ENCODE results near the gene ATAT1. TPM values are rescaled to one million over a fixed set of nuclear protein-coding genes. Genes with fewer than 3 reads are reported as not detected.

Gene ATAT1
- polyA plus RNA-seq, 3 donors = 39.9 to 60.5 (median 43.3) TPM

DNA sequence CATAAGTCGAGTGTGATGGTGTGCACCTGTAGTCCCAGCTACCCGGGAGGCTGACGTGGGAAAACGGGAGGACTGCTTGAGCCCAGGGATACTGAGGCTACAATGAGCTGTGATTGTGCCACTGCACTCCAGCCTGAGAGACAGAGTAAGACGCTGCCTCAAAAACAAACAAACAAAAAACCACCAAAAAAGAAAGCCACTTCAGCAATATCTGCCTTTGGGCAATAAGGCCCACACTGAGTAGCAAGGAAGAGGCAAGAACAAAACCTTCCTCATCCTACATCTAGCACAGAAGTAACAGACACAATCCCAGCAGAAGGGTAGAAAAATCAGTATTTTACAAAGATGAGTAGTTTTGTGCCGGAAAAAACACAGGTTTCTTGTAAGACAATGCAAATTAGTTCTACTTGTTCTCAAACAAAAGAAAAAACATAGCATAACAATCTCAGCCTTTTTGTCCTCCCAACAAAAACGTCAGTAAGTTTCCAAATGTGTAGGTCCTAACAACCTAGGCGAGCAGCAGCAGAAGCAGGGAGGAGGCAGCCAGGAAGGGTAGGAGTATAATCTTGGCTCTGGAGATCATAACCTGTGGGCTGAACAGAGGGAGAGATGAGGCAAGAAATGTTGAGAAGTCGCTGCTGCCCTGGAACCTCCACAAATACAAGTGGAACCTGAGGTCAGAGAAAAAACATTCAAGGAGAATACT lies 15.4 kb upstream of the ATAT1 start:
- DNase-seq (ENCODE audit: extremely low read depth in 1 of 11, low read depth in 9 of 11, low spot score in 4 of 11) = no peak

DNA sequence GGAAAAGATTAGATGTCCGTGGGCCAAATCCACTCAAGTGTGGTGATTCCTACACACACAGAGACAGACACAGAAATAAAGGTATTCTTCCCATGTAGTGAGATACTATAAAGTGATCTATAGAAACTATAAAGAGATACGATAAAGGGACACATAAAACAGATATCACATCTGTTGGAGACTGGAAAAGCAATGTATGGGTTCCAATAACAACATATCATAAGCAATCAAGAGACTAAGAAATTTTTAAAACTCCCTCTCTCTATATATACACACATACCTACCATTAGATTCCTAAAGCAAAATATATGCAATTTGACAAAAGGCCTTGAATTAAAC lies 14.8 kb upstream of the ATAT1 start:
- DNase-seq (ENCODE audit: extremely low read depth in 1 of 11, low read depth in 9 of 11, low spot score in 4 of 11) = no peak

DNA sequence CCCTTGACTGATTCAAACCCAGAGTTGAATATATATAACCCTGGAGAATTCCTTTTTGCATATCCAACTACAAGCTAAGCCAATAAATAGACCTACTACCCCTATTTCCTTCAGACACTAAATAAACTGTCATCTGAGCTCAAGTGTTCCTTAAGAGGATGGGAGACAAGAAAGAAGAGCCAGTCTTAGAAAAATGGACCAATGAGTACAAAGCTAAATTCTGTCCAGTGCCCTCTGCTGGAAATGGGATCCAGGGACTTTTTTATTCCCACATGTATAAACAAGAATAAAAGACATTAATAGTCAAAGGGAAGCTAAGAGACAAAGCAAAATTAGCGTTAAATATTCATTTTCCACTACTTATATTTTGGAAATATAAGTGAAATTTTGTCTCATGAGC lies 14.5 kb upstream of the ATAT1 start:
- DNase-seq (ENCODE audit: extremely low read depth in 1 of 11, low read depth in 9 of 11, low spot score in 4 of 11) = no peak

DNA sequence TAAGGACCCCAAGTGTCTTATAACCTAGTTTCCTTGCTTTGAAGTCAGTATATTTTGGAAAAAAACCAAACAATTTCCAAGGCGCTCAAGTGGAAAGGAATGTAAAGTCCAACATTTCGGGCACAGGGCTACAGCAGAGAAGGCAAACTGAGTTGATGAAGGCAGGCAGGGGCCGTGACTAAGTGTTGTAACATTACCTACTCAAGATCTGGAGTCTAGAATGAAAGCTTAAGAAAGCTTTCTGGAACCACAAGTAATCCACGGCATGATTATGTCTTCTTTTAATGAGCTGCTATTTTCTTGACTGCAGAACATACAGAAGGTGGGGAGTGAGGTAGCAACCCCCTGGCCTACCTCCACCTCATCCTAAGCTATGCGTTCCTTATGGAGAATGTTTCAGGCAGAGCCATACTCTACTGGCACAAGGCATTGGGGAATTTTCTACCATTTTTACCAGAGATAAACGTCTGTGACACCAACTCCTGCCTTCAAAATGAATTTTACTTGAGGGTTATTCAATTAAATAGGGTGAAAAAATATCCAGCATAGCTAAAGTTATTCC lies 13.9 kb upstream of the ATAT1 start:
- DNase-seq (ENCODE audit: extremely low read depth in 1 of 11, low read depth in 9 of 11, low spot score in 4 of 11) = peak in 1 of 11 donors; percentile 67

DNA sequence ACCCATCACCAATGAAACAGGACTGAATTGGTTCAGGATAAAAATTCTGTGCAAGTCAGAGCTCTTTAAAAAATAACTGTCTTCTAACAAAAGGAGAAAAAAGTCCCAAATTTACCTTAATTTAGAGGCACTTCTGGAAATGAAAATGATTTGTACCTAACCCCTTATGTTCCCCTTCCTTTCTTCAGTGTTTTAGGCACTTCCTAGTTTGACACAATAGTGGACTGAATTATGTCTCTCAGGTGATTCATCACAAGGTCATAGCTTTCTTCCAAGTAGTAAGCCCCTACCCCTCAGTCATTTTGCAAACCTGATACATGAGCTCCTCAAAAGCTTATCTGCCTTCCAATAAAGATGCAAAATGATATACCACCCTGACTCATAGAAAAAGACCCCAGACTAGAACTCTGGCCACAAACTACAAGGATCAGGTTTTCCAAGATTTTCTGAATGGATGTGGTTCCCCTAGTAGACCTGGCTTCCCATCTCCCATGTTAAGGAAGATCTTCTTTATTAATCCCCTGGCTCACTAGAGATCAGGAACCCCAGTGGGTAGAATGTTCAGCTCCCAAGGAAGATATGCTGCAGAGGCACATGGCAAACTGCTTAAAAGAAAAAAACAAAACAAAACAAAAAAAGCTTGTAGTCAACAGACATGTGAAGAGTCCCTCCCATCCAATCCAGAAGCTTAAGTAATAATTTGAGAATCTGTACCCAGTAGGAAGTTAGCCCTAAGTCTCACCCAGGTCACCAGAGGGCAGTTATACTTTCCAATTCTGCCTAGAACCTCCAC lies 13.2 kb upstream of the ATAT1 start:
- DNase-seq (ENCODE audit: extremely low read depth in 1 of 11, low read depth in 9 of 11, low spot score in 4 of 11) = no peak

DNA sequence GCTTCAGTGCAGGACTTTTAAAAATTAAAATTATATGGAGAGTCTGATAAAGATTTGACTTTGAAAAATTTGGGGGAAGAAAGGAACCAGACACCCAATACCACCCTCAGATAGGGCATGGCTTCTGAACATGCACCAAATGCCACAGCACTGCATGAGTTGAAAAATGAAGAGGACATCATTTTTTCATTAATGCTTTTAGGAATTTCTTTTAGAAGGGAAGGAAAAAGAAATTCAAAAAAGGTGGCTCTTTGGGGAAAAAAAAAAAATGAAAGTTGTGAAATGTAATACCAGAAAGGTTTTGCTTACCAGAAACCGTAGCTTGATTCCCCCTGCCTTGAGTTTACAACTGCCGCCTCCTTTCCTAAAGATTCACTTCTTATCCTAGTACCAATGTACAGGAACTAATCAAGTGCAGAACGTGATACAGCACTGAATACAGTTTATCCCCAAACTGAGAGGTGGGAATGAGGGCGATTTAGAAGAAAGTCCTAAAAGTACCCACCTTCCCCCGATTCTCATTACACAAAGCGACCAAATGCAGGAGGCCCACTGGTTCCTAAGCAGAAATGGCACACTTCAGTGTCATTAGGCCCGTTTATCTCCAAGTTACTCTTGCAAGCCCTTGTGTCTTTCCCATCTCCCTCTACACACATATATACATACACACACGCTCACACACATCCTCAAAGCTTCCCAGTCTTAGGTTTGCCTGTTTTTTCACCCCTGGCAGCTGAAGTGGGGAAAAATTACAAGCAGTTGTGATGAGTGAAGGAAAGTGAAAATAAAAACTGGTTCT lies 12.4 kb upstream of the ATAT1 start:
- DNase-seq (ENCODE audit: extremely low read depth in 1 of 11, low read depth in 9 of 11, low spot score in 4 of 11) = no peak

DNA sequence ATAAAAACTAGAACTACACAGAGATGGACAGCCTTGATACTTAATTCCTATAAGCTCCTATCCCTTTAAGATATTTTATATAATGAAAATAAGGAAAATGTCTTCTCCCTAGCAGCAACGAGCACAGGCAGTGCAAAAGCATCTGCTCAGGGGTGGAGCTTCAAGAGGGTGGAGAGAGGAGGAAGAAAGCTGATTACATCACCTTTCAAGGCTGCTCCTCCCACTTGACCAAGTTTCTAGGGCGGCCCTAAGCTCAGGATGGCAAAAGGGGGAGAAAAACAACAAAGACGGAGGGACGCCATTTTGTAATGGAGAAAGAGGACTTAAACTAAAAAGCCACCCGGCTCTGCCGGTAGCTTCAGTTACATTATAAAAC lies 11.8 kb upstream of the ATAT1 start:
- peak; percentile 89 to 99 (median 97) for DNase-seq (ENCODE audit: extremely low read depth in 1 of 11, low read depth in 9 of 11, low spot score in 4 of 11)

DNA sequence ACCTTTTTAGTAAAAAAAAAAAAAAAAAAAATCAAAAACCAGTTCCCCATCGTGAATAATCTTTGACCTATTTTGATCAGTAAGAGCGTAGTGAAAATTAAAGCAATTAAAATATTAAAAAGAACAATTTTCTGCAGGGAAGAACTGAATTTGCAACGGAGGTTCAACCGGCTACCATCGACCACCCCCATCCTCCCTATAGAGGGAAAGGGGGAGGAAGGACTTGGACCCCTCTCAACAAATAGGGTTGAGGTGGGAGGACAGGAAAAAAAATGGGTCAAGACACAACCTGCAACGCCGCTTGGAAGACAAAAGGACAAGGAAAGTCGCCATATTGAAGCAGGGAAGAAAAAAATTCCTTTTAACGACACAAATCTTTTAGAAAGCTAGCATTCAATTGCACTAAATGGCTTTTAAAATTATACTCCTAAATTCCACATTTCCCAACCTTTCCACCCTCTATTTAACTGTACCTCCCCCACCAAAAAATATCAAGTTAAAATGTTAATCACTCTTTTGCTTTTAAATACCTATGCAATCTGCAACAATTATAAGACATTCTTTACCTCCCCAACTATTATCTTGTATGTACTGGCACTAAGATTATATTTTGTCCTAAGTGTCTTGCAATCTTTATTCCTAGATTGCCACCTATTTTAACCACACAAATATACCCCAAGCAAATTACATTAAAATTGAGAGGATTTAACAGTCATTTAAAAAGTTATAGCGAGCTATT lies 11.3 kb upstream of the ATAT1 start:
- DNase-seq (ENCODE audit: extremely low read depth in 1 of 11, low read depth in 9 of 11, low spot score in 4 of 11) = peak in 8 of 11 donors; percentile 61 to 84 (median 72)

DNA sequence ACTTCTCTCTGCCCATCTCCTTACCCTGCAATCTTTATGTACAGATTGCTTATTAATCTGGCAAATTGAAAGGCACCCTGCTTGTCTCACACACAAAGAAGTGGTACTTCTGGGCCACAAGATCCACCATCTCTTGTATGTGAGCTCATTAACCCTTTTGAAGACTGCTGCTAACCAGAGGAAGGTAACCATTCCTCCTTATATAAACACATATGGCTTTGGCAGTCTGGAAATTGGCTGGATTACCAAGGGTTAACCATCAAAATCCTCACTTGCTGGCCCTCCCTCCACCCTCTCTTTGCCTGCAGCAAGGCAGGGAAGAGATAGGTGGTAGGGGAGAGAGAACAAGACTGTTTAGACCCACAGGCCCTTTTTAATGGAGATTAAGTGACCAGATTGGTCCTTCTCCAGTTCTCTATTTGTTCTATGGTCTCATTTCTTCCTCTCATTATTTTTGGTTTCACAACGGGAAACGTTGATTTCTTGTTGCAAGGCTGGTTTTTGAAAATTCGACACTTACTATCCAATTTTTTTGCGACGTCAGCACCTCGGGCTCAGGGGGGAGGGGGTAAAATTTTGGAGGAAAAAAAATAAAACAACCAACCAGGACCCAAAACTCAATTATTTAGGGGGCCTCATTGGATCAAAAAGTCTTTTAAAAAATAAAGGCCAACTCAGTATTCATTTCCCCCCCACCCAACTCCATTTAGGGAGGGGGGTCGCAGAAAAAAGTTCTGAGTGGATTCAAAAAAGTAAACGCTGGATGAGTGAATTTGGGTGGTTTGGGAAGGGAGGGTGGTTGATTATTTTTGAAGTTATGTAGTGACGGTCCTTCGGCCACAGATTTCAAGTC lies 10.5 kb upstream of the ATAT1 start:
- peak in 2 of 11 donors; percentile 50 to 64 for DNase-seq (ENCODE audit: extremely low read depth in 1 of 11, low read depth in 9 of 11, low spot score in 4 of 11)

DNA sequence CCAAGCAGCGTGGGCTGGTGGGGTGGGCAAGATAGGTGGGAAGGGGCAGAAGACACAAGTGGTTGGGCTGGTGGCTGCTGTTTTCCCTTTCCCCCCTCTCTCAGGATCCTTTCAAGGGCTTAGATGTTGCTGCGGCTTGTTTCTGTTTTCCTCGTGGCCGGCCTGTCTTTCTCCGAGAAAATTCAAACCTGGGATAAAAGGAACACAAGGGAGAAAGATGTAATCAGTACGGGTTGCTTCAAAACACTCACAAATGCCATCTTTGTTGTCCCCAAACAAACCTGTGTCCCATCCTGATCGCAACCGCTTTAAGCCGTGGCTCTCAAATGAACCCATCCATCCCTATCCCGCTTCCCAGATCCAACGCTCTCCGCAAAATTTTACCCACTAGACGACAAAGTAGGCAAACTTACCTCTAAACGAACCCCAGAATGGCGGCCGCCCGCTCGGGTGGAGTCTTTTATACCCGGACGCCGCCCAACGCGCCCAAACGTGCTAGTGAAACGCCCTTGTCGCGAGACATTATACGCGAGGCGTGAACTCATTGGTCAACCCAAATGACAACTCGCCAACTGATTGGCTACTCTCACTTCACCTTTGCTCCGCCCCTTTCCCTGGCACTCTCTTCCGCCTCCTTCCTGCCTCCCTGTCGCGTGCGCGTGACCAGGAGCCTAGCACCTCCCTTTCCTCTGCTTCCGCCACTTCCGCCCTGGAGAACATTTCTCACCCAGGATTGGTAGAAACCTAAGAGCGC lies 9.7 kb upstream of the ATAT1 start, which contains the start of gene PPP1R10:
PPP1R10 (minus strand) TSS at position 433 of the 754 bp plus-strand sequence. CDS start 7,299 bp downstream, outside the sequence.
- peak; percentile 99 to 100 (median 100) for DNase-seq (ENCODE audit: extremely low read depth in 1 of 11, low read depth in 9 of 11, low spot score in 4 of 11)

DNA sequence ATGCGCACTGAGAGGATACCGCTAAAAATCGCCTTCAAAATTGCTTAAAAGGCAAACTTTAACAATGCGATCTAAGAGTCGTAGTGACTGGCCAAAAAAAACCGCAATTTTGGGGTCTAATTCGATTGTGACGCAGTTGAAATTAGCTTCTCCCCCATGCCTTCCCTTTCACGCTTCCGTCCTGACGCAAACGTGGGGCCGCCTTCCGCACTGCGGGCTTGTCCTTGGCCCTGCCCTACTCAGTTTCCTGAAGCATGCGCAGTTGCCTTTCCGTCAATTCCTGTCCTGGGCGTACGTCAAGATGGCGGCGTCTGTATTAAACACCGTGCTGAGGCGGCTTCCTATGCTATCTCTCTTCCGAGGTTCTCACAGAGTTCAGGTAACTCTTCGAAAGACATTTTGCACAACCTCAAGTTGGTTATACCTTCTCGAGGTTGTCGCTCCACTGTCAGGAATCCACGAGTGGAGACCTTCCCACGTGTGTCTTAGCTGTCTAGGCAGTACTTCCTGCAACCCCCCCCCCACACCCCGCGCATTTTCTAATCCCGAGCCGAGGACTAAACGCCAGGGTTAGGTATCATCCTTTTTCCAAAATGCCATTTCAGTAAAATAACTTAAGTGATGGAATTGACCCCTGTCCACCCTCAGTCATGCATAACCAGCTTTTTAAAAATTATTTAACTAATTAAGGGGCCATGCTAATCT lies 9.0 kb upstream of the ATAT1 start, which contains the start of gene MRPS18B:
MRPS18B (plus strand) TSS at position 276 of the 705 bp plus-strand sequence; CDS start at position 302, 26 bp downstream.
- DNase-seq (ENCODE audit: extremely low read depth in 1 of 11, low read depth in 9 of 11, low spot score in 4 of 11) = peak; percentile 97 to 99 (median 98)

DNA sequence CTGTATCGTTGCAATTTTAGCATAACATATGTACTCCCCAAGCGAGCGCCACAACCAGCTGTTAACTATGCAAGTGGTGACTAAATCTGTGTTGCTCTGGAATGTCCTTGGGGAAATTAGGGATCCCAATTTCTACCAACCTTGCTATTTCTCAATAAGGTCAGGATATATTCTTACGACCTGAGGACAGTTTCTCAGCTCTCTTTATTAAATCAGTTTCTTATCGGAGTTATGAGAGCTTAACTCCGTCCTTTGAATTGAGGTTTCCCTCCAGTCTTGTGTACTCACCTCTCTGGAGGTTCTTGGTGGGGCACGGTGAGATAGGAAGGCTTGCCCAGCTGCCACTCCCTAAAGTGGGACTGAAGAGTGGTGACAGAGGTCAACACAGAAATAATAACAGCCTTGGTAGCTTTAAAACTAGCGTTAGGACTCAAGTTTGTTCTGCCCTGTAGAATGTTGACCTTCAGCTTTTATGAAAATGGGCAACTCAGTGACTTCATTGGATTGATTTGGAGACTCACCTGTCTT lies 8.3 kb upstream of the ATAT1 start:
- no peak for DNase-seq (ENCODE audit: extremely low read depth in 1 of 11, low read depth in 9 of 11, low spot score in 4 of 11)

DNA sequence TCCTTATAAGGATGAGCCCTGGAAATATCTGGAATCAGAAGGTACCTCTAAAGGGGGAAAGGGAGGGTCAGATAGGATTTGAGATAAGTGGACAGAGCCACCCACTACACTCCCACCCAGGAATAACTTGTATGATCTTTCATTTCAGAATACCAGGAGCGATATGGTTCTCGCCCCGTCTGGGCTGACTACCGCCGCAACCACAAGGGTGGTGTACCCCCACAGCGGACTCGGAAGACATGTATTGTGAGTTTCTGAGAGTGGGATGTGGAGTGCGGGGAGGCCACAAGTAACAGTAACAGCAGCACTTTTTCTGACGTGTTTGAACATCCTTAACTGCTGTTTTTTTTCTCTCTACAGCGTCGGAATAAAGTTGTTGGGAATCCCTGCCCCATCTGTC lies 7.1 kb upstream of the ATAT1 start:
- no peak for DNase-seq (ENCODE audit: extremely low read depth in 1 of 11, low read depth in 9 of 11, low spot score in 4 of 11)

DNA sequence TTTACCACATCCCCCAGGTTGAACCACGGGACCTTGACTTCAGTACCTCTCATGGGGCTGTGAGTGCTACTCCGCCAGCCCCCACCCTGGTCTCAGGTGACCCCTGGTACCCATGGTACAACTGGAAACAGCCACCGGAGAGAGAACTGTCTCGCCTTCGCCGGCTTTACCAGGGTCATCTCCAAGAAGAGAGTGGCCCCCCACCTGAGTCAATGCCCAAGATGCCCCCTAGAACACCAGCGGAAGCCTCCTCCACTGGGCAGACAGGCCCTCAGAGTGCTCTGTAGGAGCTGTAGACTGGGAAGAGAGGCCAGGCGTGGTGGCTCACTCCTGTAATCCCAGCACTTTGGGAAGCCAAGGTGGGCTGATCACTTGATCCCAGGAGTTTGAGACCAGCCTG lies 1.2 kb upstream of the ATAT1 start:
- no peak for DNase-seq (ENCODE audit: extremely low read depth in 1 of 11, low read depth in 9 of 11, low spot score in 4 of 11)

DNA sequence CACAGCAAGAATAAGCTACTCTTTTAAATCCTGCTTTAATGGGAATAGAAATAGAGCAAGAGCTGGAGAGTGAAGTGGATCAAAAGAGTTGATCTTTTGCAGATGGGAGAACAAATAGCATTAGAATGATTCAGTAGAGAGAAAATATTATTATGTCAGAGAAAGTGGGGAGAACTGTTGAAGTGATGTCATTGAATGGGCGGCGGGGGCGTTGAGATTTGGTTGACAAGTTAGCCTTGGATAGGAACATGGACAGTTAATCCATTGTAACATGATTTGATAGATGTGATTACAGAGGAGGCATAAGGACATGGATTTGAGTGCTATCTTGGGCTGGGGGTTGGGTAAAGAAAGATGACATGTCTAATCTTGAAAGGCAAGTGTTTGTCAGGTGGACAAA lies 9.2 kb downstream of the ATAT1 start:
- no peak for DNase-seq (ENCODE audit: extremely low read depth in 1 of 11, low read depth in 9 of 11, low spot score in 4 of 11)

DNA sequence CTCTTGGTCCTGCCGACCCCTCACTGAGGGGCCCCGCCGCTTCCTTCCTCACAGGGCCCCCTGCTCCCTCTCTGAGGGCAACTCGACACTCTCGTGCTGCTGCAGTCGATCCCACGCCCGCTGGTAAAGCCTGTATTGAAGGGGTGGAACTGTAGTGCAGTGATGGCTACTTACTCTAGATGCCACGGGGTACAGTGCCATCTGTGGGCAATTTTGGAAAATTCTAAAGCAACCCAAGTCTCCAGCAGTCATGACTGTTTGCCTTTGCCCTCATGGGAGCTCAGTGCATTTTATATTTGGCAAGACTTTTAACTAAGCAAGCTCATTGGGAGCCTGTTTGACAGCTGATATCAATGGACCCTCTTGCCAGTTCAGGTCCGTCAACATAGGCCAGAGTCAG lies 13.8 kb downstream of the ATAT1 start:
- DNase-seq (ENCODE audit: extremely low read depth in 1 of 11, low read depth in 9 of 11, low spot score in 4 of 11) = no peak

Measured in renal cortex interstitium (tissue), 11 donors.